ENCODE measurements around the gene ELN.

DNA sequence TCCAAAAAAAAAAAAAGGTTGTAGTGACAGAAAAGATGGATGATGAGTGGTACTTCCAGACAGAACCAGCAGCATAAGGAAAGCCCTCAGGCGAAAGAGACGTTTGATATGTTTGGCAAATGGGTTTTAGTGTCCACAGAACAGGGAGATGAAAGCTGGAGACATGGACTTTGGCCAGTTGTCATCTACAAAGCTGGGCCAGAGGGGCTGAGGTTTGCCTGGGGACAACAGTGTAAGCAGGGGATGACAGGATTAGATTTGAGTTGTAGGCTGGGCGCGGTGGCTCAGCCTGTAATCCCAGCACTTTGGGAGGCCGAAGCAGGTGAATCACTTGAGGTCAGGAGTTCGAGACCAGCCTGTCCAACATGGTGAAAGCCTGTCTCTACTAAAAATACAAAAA lies 47.8 kb upstream of the ELN start:
- no peak for TF ChIP-seq SP1 (IDR thresholded peaks at IDR 0.05)
- no peak for TF ChIP-seq FOXA1 (IDR thresholded peaks at IDR 0.05)
- no peak for TF ChIP-seq ZNF384 (IDR thresholded peaks at IDR 0.05)
- no peak for TF ChIP-seq BHLHE40 (IDR thresholded peaks at IDR 0.05; ENCODE audit: borderline replicate concordance)
- no peak for TF ChIP-seq HDGF (IDR thresholded peaks at IDR 0.05; ENCODE audit: borderline replicate concordance)
- no peak for TF ChIP-seq ARNT (IDR thresholded peaks at IDR 0.05)
- no peak for TF ChIP-seq NFRKB (IDR thresholded peaks at IDR 0.05)
- TF ChIP-seq FOXK2 (IDR thresholded peaks at IDR 0.05), result no peak
- TF ChIP-seq, protein P1, sequence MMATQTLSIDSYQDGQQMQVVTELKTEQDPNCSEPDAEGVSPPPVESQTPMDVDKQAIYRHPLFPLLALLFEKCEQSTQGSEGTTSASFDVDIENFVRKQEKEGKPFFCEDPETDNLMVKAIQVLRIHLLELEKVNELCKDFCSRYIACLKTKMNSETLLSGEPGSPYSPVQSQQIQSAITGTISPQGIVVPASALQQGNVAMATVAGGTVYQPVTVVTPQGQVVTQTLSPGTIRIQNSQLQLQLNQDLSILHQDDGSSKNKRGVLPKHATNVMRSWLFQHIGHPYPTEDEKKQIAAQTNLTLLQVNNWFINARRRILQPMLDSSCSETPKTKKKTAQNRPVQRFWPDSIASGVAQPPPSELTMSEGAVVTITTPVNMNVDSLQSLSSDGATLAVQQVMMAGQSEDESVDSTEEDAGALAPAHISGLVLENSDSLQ (IDR thresholded peaks at IDR 0.05), result no peak
- TF ChIP-seq CTBP1 (IDR thresholded peaks at IDR 0.05; ENCODE audit: borderline replicate concordance), result no peak
- no peak for TF ChIP-seq FOXM1 (IDR thresholded peaks at IDR 0.05; ENCODE audit: borderline replicate concordance)
